Karpas-422 (cell line): ENCODE results near the gene ZNF91. TPM values are rescaled to one million over a fixed set of nuclear protein-coding genes. Genes with fewer than 3 reads are reported as not detected.

Experiments used
- DNase-seq: peaks from one replicate; pipeline ENCODE4 v3.0.0-alpha.2; 2015
- H2AFZ ChIP-seq: fragments of 200-600 bp; sonication (generic); 2 replicates; pipeline ENCODE4 v1.6.1; 2014; ENCODE audit warnings: antibody characterized with exemption, low read length, mixed read lengths
- H3K27ac ChIP-seq: fragments of 200-600 bp; sonication (generic); 2 replicates; pipeline ENCODE4 v1.5.1; 2014; ENCODE audit warnings: mild to moderate bottlenecking, low read length, moderate library complexity
- H3K27me3 ChIP-seq: fragments of 200-600 bp; sonication (generic); 2 replicates; pipeline ENCODE4 v1.6.1; 2014; ENCODE audit warnings: low read length, mixed read lengths
- H3K36me3 ChIP-seq: fragments of 200-600 bp; sonication (generic); 2 replicates; pipeline ENCODE4 v1.6.1; 2014; ENCODE audit warnings: low read length, mixed read lengths; ENCODE audit not compliant: insufficient read depth
- H3K4me1 ChIP-seq: fragments of 200-600 bp; sonication (generic); 2 replicates; pipeline ENCODE4 v1.6.1; 2014; ENCODE audit warnings: mild to moderate bottlenecking, low read length, mixed read lengths
- H3K4me2 ChIP-seq: fragments of 200-600 bp; sonication (generic); 2 replicates; pipeline ENCODE4 v1.6.1; 2014; ENCODE audit warnings: low read length, low read depth, mild to moderate bottlenecking; ENCODE audit not compliant: poor library complexity, severe bottlenecking
- H3K4me3 ChIP-seq: fragments of 200-600 bp; sonication (generic); 2 replicates; pipeline ENCODE4 v1.5.1; 2014; ENCODE audit warnings: mild to moderate bottlenecking, antibody characterized with exemption, low read length, mixed read lengths
- H3K79me2 ChIP-seq: fragments of 200-600 bp; sonication (generic); 2 replicates; pipeline ENCODE4 v1.6.1; 2014; ENCODE audit warnings: mild to moderate bottlenecking, low read length, mixed read lengths
- H3K9ac ChIP-seq: fragments of 200-600 bp; sonication (generic); 2 replicates; pipeline ENCODE4 v1.6.0; 2014; ENCODE audit warnings: low read length
- H3K9me2 ChIP-seq: fragments of 200-600 bp; sonication (generic), shearing (Covaris generic); replicated peaks from 2 replicates; pipeline ENCODE4 v1.6.0; 2014; ENCODE audit warnings: mild to moderate bottlenecking, low read length, moderate library complexity; ENCODE audit not compliant: insufficient read depth
- H3K9me3 ChIP-seq: fragments of 300-700, 200-600 bp; sonication (generic); 2 replicates; pipeline ENCODE4 v1.6.1; 2014; ENCODE audit warnings: low read length, mixed read lengths
- H4K20me1 ChIP-seq: fragments of 200-600 bp; sonication (generic); 2 replicates; pipeline ENCODE4 v1.6.1; 2014; ENCODE audit warnings: mild to moderate bottlenecking, antibody characterized with exemption, low read length, low read depth; ENCODE audit not compliant: insufficient read depth
- total RNA-seq: library from RNA; depleted of rRNA; stranded (reverse); fragments of >200 nt; shearing (Covaris generic); gene quantifications from 2 replicates; pipeline ENCODE4 v1.2.3, GENCODE V29; 2014; ENCODE audit warnings: low replicate concordance; rRNA removed

Gene ZNF91
- total RNA-seq: 39.4 and 98.5 TPM in 2 replicates

DNA sequence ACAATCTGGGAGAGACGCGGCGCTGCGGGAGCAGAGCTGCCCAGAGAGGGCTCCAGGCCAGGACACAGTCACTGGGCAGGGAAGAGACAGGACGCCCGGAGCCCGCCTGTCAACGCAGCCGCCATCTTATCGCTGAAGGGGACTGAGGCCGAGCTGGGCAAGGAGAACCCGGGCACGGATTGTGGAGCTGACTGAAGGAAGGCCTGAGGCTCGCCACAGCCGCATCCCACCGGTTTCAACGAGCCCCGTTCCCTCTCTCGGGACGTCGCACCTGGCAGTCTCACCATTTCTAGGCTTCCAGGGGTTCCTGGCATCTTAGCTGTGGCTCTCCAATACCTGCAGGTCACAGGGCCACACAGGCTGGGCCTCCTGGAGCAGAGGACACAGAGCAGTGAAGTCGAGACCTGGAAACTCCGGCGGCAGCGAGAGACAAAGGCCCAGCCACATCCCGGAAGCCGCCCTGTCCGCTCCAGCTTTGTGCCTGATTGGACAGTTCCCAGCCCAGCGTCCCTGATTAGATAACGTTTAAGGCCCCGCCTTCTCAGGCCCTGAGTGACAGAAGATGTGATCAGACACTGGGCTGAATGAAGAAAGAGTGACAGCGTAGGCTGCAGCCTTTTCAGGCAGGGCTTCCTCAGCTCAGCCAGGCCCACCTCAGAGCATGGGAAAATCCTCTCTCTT lies at the start of gene ZNF91:
ZNF91 (minus strand) TSS at position 431 of the 681 bp plus-strand sequence; CDS start at position 314, 117 bp downstream.
- Histone ChIP-seq H3K36me3 (peaks cover 35% of the 10 kb centered on the region), H3K27me3 (no peaks in the 10 kb centered on the region), H3K9ac (peak within 1 kb of the TSS; percentile 96), H4K20me1 (no peaks in the 10 kb centered on the region), H3K9me2 (no peaks in the 10 kb centered on the region), H3K79me2 (peaks cover 50% of the 10 kb centered on the region), H3K4me3 (peak within 1 kb of the TSS; percentile 93), H3K27ac (peak within 1 kb of the TSS; percentile 56), H3K9me3 (peaks cover 23% of the 10 kb centered on the region), H3K4me2 (peak within 1 kb of the TSS; percentile 70), H3K4me1 (peaks cover 3% of the 10 kb centered on the region; the same call in 1 of the 2 replicates), H2AFZ (peak within 1 kb of the TSS; percentile 52)
- DNase-seq: peak; percentile 98

DNA sequence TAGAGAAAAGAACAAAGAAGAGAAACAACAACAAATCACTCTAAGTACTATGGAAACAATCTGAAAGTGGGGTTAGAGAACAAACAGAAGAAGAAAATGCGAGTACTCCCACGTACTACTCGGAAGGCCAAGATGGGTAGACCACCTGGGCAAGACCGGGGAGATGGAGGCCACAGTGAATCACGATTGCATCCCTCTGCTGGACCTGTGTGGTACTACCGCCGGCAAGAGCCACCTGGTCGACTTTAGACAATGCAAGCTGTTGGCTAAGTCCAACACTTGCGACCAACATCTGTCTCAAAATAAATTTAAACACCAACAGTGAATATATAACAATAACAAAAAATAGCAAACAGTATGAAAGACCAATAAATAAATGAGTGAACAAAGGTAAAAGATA lies 45.5 kb upstream of the ZNF91 start:
- Histone ChIP-seq H3K9ac (no peak overlapping the region), H4K20me1 (no peaks in the 10 kb centered on the region), H3K4me1 (no peaks in the 10 kb centered on the region), H3K4me3 (no peak overlapping the region), H3K9me3 (peaks cover 29% of the 10 kb centered on the region), H3K27me3 (no peaks in the 10 kb centered on the region), H3K36me3 (no peaks in the 10 kb centered on the region), H2AFZ (no peak overlapping the region), H3K27ac (no peak overlapping the region), H3K79me2 (no peaks in the 10 kb centered on the region), H3K9me2 (no peaks in the 10 kb centered on the region), H3K4me2 (no peak overlapping the region)
- peak; percentile 68 for DNase-seq

DNA sequence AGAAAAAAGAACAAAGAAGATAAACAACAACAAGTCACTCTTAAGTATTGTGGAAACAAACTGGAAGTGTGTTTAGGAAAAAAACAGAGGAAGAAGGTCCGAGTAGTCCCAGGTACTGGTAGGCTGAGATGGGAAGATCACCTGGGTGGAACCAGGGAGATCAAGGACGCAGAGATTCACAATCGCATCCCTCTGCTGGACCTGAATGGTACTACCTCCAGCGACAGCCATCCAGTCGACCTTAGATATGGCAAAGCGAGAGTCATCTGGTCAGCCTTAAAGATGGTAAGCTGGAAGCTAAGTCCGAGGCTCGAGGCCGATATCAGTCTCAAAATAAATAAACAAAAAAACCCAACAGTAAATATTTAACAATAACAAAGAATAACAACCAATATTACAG lies 44.9 kb upstream of the ZNF91 start:
- Histone ChIP-seq H3K79me2 (no peaks in the 10 kb centered on the region), H3K9me3 (peaks cover 29% of the 10 kb centered on the region)

DNA sequence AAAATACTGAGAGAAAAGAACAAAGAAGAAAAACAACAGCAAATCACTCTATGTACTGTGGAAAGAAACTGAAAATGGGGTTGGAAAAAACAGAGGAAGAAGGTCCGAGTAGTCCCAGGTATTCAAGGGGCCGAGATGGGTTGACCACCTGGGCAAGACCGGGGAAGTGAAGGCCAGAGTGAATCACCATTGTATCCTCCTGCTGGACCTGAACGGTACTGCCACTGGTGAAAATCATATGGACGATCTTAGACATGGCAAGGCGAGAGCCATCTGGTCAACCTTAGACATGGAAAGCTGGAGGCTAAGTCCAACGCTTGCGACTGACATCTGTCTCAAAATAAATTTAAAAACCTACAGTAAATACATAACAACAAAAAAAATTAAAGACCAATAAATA lies 44.4 kb upstream of the ZNF91 start:
- Histone ChIP-seq H3K9ac (no peak overlapping the region), H3K4me3 (no peak overlapping the region), H4K20me1 (no peaks in the 10 kb centered on the region), H3K27me3 (no peaks in the 10 kb centered on the region), H3K79me2 (no peaks in the 10 kb centered on the region), H3K36me3 (no peaks in the 10 kb centered on the region), H3K27ac (no peak overlapping the region), H3K4me2 (no peak overlapping the region), H3K9me2 (no peaks in the 10 kb centered on the region), H3K9me3 (peaks cover 29% of the 10 kb centered on the region), H2AFZ (no peak overlapping the region), H3K4me1 (no peaks in the 10 kb centered on the region)
- DNase-seq: no peak

More for the DNA sequence above, 44.9 kb upstream of the ZNF91 start:
- Histone ChIP-seq H3K4me3 (no peak overlapping the region), H3K4me1 (no peaks in the 10 kb centered on the region), H3K27me3 (no peaks in the 10 kb centered on the region), H4K20me1 (no peaks in the 10 kb centered on the region), H3K9ac (no peak overlapping the region), H3K27ac (no peak overlapping the region), H2AFZ (no peak overlapping the region), H3K4me2 (no peak overlapping the region), H3K36me3 (no peaks in the 10 kb centered on the region), H3K9me2 (no peaks in the 10 kb centered on the region)
- DNase-seq: peak; percentile 43

DNA sequence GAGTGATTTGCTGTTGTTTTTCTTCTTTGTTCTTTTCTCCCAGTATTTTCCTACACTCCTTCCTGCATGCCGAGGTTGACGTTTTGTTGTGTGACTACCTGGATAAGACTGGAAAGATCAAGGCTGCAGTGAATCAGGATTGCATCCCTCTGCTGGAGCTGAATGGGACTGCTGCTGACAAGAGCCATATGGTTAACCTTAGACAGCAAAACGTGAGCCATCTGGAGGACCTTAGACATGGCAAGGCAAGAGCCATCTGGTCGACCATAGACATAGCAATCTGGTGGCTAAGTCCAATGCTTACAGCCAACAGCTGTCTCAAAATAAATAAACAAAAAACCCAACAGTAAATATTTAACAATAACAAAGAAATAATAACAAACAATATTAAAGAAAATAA lies 42.6 kb upstream of the ZNF91 start:
- no peak overlapping the region for H3K4me2 ChIP-seq
- H3K9ac ChIP-seq: no peak overlapping the region
- no peaks in the 10 kb centered on the region for H3K27me3 ChIP-seq
- H4K20me1 ChIP-seq: no peaks in the 10 kb centered on the region
- no peak overlapping the region for H2AFZ ChIP-seq
- no peaks in the 10 kb centered on the region for H3K79me2 ChIP-seq
- DNase-seq: peak; percentile 46
- H3K4me3 ChIP-seq: no peak overlapping the region
- no peaks in the 10 kb centered on the region for H3K9me2 ChIP-seq
- H3K36me3 ChIP-seq: no peaks in the 10 kb centered on the region
- H3K27ac ChIP-seq: no peak overlapping the region
- H3K9me3 ChIP-seq: peaks cover 28% of the 10 kb centered on the region
- no peaks in the 10 kb centered on the region for H3K4me1 ChIP-seq

DNA sequence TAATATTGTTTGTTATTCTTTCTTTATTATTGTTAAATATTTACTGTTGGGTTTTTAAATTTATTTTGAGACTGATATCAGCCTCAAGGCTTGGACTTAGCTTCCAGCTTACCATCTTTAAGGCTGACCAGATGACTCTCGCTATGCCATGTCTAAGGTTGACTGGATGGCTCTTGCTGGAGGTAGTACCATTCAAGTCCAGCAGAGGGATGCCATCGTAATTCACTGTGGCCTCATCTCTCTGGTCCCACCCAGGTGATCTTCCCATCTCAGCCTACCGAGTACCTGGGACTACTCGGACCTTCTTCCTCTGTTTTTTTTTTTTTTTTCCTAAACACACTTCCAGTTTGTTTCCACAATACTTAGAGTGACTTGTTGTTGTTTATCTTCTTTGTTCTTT lies 41.7 kb upstream of the ZNF91 start:
- Histone ChIP-seq H4K20me1 (no peaks in the 10 kb centered on the region), H3K27me3 (no peaks in the 10 kb centered on the region), H2AFZ (no peak overlapping the region), H3K27ac (no peak overlapping the region), H3K79me2 (no peaks in the 10 kb centered on the region), H3K4me2 (no peak overlapping the region), H3K9ac (no peak overlapping the region), H3K4me1 (no peaks in the 10 kb centered on the region), H3K4me3 (no peak overlapping the region), H3K9me3 (peaks cover 23% of the 10 kb centered on the region), H3K36me3 (no peaks in the 10 kb centered on the region), H3K9me2 (no peaks in the 10 kb centered on the region)
- peak; percentile 68 for DNase-seq

DNA sequence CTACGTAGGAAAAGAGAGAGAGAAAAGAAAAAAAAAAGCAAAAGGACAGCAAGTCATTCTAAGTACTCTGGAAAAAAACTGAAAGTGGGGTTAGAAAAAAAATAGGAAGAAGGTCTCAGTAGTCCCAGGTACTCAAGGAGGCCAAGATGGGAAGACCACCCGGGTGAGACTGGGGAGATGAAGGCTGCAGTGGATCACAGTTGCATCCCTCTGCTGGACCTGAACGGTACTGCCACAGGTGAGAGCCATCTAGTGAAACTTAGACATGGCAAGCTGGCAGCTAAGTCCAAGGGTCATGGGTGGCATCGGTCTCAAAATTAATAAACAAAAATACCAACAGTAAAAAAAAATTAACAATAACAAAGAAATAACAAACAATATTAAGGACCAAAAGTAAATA lies 41.0 kb upstream of the ZNF91 start:
- no peak overlapping the region for H3K9ac ChIP-seq
- no peak overlapping the region for H3K4me3 ChIP-seq
- H4K20me1 ChIP-seq: no peaks in the 10 kb centered on the region
- H3K79me2 ChIP-seq: no peaks in the 10 kb centered on the region
- H3K27me3 ChIP-seq: no peaks in the 10 kb centered on the region
- peaks cover 23% of the 10 kb centered on the region for H3K9me3 ChIP-seq
- no peak overlapping the region for H2AFZ ChIP-seq
- no peak overlapping the region for H3K27ac ChIP-seq
- no peaks in the 10 kb centered on the region for H3K4me1 ChIP-seq
- DNase-seq: peak; percentile 65
- H3K36me3 ChIP-seq: no peaks in the 10 kb centered on the region
- no peak overlapping the region for H3K4me2 ChIP-seq
- no peaks in the 10 kb centered on the region for H3K9me2 ChIP-seq

DNA sequence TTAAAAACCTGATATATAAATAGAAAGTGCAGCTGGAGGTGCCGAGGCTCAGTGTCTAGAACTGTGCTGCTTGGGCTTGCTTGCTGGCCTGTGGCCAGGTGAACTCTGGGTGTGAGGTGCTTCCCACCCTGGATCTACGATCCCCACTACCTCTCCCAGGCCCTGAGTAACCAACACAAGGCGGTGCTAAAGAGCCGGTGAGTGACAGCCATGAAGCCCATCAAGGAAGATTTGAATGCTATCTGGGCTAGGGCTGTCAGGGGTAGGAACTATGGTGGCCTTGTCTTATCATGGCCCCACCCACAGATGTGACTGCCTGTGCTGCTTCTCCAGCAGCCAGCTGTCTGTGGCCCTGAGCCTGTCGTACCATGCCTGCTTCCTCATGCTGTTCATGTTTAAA lies 25.6 kb upstream of the ZNF91 start:
- Histone ChIP-seq H3K9ac (no peak overlapping the region), H3K27ac (no peak overlapping the region), H3K79me2 (no peaks in the 10 kb centered on the region), H3K9me2 (no peaks in the 10 kb centered on the region), H3K4me2 (no peak overlapping the region), H3K9me3 (peaks cover 5% of the 10 kb centered on the region; the same call in 1 of the 2 replicates), H2AFZ (no peak overlapping the region), H3K4me1 (no peaks in the 10 kb centered on the region), H3K27me3 (no peaks in the 10 kb centered on the region), H4K20me1 (no peaks in the 10 kb centered on the region), H3K4me3 (no peak overlapping the region), H3K36me3 (no peaks in the 10 kb centered on the region)
- no peak for DNase-seq
